ENCODE results near the gene ACOT9. TPM values are rescaled to one million over a fixed set of nuclear protein-coding genes. Genes with fewer than 3 reads are reported as not detected.
A peak's percentile ranks its signal among the peaks of the same experiment; 100 is the strongest.
"Not testable (repeated sequence)": the region's sequence is repeated elsewhere in the genome, so short reads cannot be mapped to it uniquely, and the experiment has no call there.

ACOT9 gene
- total RNA-seq, 1 experiment from 2014 or later: 176 TPM

- peak; percentile 58 for DNase-seq (ENCODE audit: low spot score)
Measured at GRCh38 chrX:23694606-23695005, 48.5 kb downstream of the ACOT9 start.

- no peak for DNase-seq (ENCODE audit: low spot score)
Measured at GRCh38 chrX:23692166-23692565, 50.9 kb downstream of the ACOT9 start.

DNA sequence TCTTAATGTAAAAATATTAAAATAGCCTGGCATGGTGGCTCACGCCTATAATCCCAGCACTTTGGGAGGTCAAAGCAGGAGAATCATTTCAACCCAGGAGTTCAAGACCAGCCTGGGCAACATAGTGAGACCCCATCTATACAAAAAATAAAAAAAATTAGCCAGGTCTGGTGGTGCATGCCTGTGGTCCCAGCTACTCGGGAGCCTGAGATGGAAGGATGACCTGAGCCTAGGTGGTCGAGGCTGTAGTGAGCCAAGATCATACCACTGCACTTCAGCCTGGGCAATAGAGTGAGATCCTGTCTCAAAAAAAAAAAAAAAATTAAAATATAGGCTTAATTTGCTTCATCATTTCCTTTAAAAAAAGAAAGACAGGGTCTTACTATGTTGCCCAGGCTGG is 66.6 kb downstream of the ACOT9 start:
- DNase-seq (ENCODE audit: low spot score): not testable (repeated sequence)

DNA sequence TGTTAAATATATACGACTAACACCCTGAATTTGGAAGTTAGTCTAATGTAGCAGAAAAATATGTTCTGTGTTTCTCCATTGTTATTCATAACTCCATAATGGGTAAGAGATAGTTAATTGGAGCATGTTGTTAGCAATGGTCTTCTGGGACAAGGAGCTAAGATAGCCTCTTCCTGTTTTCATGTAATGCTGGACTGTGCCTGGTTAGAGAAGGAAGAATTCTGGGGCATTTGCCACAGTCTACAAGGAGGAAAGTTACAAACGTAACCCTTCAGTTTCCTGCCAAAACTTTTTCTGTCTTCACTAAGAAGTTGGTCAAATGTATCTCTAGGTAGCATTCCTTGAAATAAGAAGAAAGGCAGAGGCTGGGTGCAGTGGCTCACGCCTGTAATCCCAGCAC is 70.0 kb downstream of the ACOT9 start:
- DNase-seq (ENCODE audit: low spot score): no peak

GRCh38 chrX:23670528-23670927 is 72.5 kb downstream of the ACOT9 start:
- no peak for DNase-seq (ENCODE audit: low spot score)

GRCh38 chrX:23668335-23668734 is 74.7 kb downstream of the ACOT9 start:
- DNase-seq (ENCODE audit: low spot score): no peak

DNA sequence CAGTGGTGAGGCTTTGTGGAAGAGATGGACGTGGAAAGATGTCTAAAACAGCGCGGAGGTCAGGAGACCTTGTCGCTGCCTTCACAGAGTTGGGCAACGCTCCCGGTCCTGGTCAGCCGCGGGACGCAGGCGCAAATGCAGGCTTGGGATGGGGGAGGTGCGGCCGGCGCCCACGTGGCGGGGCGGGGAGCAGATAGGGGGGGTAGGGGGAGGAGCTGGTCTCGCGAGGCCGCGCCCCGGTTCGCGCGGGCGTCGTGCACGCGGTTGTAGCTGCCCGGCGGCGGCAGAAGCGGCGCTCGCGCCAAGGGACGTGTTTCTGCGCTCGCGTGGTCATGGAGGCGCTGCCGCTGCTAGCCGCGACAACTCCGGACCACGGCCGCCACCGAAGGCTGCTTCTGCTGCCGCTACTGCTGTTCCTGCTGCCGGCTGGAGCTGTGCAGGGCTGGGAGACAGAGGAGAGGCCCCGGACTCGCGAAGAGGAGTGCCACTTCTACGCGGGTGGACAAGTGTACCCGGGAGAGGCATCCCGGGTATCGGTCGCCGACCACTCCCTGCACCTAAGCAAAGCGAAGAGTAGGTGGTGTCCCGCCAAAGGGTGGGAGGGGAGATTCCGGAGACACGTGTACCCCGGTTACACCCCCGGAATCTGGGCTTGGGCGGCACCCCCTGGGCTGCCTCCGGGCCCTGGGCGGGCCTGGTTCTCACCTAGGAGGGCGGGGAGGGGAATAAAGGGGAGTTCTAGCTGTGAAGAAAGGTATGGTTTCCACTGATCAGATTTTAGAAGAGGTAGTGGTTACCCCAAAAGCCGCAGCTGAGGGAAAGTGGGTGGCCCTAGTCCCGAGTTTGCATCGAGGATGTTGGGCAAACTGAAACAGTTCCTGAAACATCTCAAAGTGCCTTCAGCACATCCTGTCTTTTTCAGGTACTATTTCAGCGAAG is 75.6 kb downstream of the ACOT9 start, which contains the start of gene PRDX4:
Gene PRDX4, plus strand, starts transcription at position 255 of the 939 bp plus-strand sequence. Its CDS starts 78 bp downstream, at position 333.
- peak; percentile 79 for DNase-seq (ENCODE audit: low spot score)

DNA sequence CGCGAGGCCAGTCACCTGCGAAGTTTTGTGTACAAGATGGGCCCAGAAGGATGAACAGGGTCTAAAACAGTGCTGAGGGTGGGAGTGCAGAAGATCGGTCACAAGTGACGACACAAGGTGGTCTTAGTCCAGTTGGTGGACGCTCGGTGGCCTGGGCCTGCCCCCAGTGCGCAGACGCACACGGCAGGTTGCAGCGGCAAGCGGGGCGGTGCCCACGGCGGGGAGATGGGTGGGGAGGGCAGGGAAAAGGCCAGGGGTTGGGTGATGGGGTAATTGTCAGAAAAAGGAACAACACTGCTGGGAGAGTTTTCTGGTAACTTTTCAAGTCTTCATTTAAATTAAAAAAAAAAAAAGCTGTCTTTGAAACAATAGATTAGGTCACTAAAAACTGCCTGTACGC is 76.8 kb downstream of the ACOT9 start:
- no peak for DNase-seq (ENCODE audit: low spot score)

- no peak for DNase-seq (ENCODE audit: low spot score)
Measured at GRCh38 chrX:23664496-23664895, 78.6 kb downstream of the ACOT9 start.

- DNase-seq (ENCODE audit: low spot score): no peak
Measured at GRCh38 chrX:23662853-23663252, 80.2 kb downstream of the ACOT9 start.

- no peak for DNase-seq (ENCODE audit: low spot score)
Measured at GRCh38 chrX:23662187-23662586, 80.9 kb downstream of the ACOT9 start.

DNA sequence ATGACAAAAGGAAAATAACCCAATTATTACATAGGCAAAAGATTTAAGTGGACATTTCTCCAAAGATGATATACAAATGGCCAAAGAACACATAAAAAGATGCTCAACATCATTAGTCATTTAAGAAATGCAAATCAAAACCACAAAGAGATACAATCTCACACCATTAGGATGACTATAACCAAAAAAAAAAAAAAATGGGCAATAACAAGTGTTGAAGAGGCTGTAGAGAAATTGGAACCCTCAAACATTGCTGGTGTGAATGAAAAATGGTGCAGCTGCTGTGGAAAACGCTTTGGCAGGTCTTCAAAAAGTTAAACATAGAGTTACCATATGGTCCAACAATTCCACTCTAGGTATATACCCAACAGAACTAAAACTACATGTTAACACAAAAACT is 81.4 kb downstream of the ACOT9 start:
- no peak for DNase-seq (ENCODE audit: low spot score)

DNA sequence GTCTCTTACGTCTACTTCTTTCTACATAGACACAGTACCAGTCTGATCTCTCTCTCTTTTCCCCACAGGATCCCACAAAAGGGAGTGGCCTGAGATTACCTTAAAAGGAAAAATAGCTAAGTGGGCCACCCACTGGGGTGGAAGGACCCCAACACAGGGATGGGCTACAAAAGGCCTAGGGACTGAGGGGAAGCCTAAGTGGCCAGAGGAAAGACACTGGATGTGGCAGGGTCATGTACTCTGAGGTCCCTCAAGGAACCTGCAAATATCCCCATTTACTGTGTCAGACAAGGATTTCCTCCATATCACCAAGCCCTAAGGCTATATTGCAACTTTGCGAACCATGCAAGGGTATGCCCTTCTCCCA is 82.3 kb downstream of the ACOT9 start:
- no peak for DNase-seq (ENCODE audit: low spot score)

DNA sequence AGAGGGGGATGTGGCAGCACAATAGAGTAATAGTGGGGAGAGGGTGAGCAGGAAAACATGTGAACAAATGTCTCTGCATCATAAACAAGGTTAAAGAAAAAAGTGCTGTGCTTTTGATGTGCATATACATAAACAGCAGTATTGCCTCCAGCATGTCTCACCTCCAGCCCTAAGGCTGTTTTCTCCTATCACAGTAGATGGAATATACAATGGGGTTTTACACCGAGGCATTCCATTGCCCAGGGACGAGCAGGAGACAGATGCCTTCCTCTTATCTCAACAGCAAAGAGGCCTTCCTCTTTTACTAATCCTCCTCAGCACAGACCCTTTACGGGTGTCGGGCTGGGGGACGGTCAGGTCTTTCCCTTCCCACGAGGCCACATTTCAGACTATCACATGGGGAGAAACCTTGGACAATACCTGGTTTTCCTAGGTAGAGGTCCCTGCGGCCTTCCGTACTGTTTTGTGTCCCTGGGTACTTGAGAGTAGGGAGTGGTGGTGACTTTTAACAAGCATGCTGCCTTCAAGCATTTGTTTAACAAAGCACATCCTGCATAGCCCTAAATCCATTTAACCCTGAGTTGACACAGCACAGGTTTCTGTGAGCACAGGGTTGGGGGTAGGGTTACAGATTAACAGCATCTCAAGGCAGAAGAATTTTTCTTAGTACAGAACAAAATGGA is 82.9 kb downstream of the ACOT9 start:
- not testable (repeated sequence) for DNase-seq (ENCODE audit: low spot score)

DNA sequence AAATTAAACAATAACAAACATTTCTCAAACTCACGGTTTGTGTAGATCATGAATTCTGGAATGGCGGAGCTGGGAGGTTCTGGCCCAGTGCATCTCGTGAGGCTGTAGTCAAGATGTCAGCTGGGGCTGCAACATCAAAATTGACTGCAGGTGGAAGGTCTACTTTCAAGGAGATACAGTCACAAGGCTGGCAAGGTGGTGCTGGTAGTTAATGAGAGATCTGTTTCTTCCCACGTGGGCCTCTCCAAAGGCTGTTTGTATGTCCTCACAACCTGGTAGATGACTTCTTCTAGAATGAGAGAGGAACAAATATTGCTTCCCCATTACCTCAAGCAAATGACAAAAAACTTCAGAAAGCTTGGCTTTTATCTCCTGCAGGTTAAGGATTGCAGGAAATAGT is 83.7 kb downstream of the ACOT9 start:
- DNase-seq (ENCODE audit: low spot score): no peak

DNA sequence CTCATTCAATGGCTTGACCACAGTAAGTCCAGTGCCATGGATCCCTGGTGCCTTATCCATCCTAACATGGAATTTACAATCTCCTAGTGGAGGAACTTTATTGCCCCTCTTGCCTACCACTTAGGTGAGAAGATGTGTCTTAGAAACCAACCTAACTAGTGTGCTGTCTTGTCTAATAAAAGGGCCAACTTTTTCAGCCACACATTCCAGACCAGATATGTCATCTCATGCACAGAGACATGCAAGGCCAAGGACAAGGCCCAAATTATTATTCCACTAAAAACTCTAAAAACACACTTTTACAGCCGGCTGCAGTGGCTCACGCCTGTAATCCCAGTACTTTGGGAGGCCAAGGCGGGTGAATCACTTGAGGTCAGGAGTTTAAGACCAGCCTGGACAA is 86.4 kb downstream of the ACOT9 start:
- peak; percentile 14 for DNase-seq (ENCODE audit: low spot score)

- no peak for DNase-seq (ENCODE audit: low spot score)
Measured at GRCh38 chrX:23656091-23656490, 87.0 kb downstream of the ACOT9 start.

Other genes starting within 250 kb of the ACOT9 start
- 324 and 330 TPM in 2 replicates for gene PRDX4, start 75.8 kb downstream of the ACOT9 start, total RNA-seq (2014; rRNA removed; shearing (Covaris generic))
- gene SAT1, start 39.9 kb upstream of the ACOT9 start, total RNA-seq (2014; rRNA removed; shearing (Covaris generic)): 61.6 and 86.7 TPM in 2 replicates
- 64.7 and 84.7 TPM in 2 replicates for gene APOO, start 164.7 kb upstream of the ACOT9 start, total RNA-seq (2014; rRNA removed; shearing (Covaris generic))
- 0.19 TPM in 1 of 2 replicates, not detected in the other for gene CXorf58, start 164.7 kb upstream of the ACOT9 start, total RNA-seq (2014; rRNA removed; shearing (Covaris generic))

All from A172 (cell line).